Stimulated activated naive B cell treated with anti-CD40 and anti-IgM and Interleukin-4, amounts not matched to agents 10 μg/mL and 1 μg/mL and 100 μg/mL, for 72 hours (primary cell): Measurements from ENCODE around the gene LY86.
"Not testable (repeated sequence)": the region's sequence is repeated elsewhere in the genome, so short reads cannot be mapped to it uniquely, and the experiment has no call there.

Source experiments
- ATAC-seq, 2 donors: fragments of 150-1000 bp; cut with Tn5 transposase; replicated peaks; 2 replicates each; pipeline ENCODE4 v1.10.0; 2021; ENCODE audit warnings: moderate library complexity in 1 of 2
- DNase-seq: peaks from one replicate; pipeline ENCODE4 v3.0.0; 2021
- H3K27ac Mint-ChIP-seq: one replicate; pipeline ENCODE4 v1.8.0; 2022; ENCODE audit warnings: mild to moderate bottlenecking, mixed read lengths
- H3K27me3 Mint-ChIP-seq, 2 donors: one replicate each; pipeline ENCODE4 v1.8.0; 2022; ENCODE audit warnings: mixed read lengths in 2 of 2
- H3K36me3 Mint-ChIP-seq, 2 donors: one replicate each; pipeline ENCODE4 v1.8.0; 2022; ENCODE audit warnings: mixed read lengths in 2 of 2, mild to moderate bottlenecking in 1 of 2
- H3K4me1 Mint-ChIP-seq, 2 donors: one replicate each; pipeline ENCODE4 v1.8.0; 2022; ENCODE audit warnings: mixed read lengths in 2 of 2, mild to moderate bottlenecking in 1 of 2
- H3K4me3 Mint-ChIP-seq, 2 donors: one replicate each; pipeline ENCODE4 v1.8.0; 2022; ENCODE audit warnings: mild to moderate bottlenecking in 2 of 2, mixed read lengths in 2 of 2, moderate library complexity in 1 of 2
- H3K9me3 Mint-ChIP-seq, 2 donors: one replicate each; pipeline ENCODE4 v1.8.0; 2022; ENCODE audit warnings: mixed read lengths in 2 of 2, mild to moderate bottlenecking in 1 of 2

Gene LY86

GRCh38 chr6:6596529-6597328 lies 8.2 kb downstream of the LY86 start:
- peak overlapping the region; percentile 74 for H3K27ac Mint-ChIP-seq
- H3K9me3 Mint-ChIP-seq = no peaks in the 10 kb centered on the region
- peaks cover 60 to 91% of the 10 kb centered on the region in 2 donors for H3K4me1 Mint-ChIP-seq
- DNase-seq (no peak), ATAC-seq (peak; percentile 16 to 30)
- H3K36me3 Mint-ChIP-seq = peaks cover 21 to 40% of the 10 kb centered on the region in 2 donors
- no peaks in the 10 kb centered on the region for H3K27me3 Mint-ChIP-seq
- H3K4me3 Mint-ChIP-seq = peak overlapping the region; percentile 13 to 53

DNA sequence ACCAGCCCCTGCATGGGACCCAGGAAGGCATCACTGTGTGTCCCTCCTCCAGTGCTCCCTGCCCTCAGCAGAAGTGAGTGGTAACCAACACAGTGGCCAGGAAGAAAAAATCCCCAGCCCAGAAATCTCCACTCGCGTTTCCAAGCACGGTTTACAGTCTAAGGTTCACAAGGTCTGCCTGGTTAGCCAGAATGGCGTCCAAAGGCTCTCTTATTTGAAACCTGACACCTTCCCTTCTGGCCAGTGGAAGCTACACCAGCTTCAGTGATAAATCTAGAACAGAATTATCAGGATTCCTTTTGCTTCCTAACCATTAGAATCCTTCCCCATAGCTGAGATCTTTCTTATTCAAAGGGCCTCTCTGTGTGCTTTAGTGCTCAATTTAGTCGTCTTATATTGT lies 9.2 kb downstream of the LY86 start:
- Mint-ChIP-seq H3K4me3 (no peak overlapping the region), H3K36me3 (peaks cover 27 to 45% of the 10 kb centered on the region in 2 donors), H3K4me1 (peaks cover 51 to 89% of the 10 kb centered on the region in 2 donors), H3K27me3 (no peaks in the 10 kb centered on the region), H3K9me3 (no peaks in the 10 kb centered on the region), H3K27ac (no peak overlapping the region)
- no peak for ATAC-seq
- DNase-seq = no peak

GRCh38 chr6:6599468-6599873 lies 11.0 kb downstream of the LY86 start:
- DNase-seq = no peak
- Mint-ChIP-seq H3K9me3 (peaks cover 0 to 1% of the 10 kb centered on the region in 2 donors), H3K27me3 (no peaks in the 10 kb centered on the region), H3K27ac (no peak overlapping the region), H3K36me3 (peaks cover 28 to 39% of the 10 kb centered on the region in 2 donors), H3K4me1 (peaks cover 37 to 79% of the 10 kb centered on the region in 2 donors), H3K4me3 (no peak overlapping the region)
- no peak for ATAC-seq

- Mint-ChIP-seq H3K9me3 (peaks cover 0 to 1% of the 10 kb centered on the region in 2 donors), H3K4me3 (no peak overlapping the region), H3K4me1 (peaks cover 28 to 75% of the 10 kb centered on the region in 2 donors), H3K27me3 (no peaks in the 10 kb centered on the region), H3K36me3 (peaks cover 29 to 45% of the 10 kb centered on the region in 2 donors), H3K27ac (peak overlapping the region; percentile 59)
- ATAC-seq (no peak), DNase-seq (no peak)
These were observed 12.4 kb downstream of the LY86 start for GRCh38 chr6:6600875-6601274.

DNA sequence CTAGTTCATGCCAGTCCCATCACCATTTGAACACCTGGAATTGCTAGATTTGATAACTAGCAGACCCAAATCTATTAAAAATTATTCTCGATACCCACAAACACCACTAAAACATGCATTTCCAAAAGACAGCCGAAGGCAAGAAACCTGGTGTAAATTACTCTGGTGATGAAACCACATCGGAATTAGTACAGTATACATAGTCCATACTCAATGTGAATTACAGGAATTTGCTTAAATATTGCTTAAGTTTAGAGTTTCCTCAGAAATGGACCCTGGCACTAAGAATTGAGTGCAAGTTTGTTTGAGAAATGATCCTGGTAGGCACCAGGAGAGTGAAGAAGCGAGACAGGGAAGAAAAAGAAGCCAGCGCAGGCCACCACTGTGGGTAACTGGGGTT lies 13.7 kb downstream of the LY86 start:
- ATAC-seq = no peak
- H3K27me3 Mint-ChIP-seq = no peaks in the 10 kb centered on the region
- no peak overlapping the region for H3K4me3 Mint-ChIP-seq
- peak overlapping the region; percentile 59 for H3K27ac Mint-ChIP-seq
- H3K4me1 Mint-ChIP-seq = peaks cover 16 to 61% of the 10 kb centered on the region in 2 donors
- H3K9me3 Mint-ChIP-seq = peaks cover 0 to 1% of the 10 kb centered on the region in 2 donors
- H3K36me3 Mint-ChIP-seq = peaks cover 31 to 47% of the 10 kb centered on the region in 2 donors
- no peak for DNase-seq

- ATAC-seq (no peak), DNase-seq (no peak)
- Mint-ChIP-seq H3K4me3 (no peak overlapping the region), H3K4me1 (peaks cover 16 to 59% of the 10 kb centered on the region in 2 donors), H3K27me3 (no peaks in the 10 kb centered on the region), H3K27ac (no peak overlapping the region), H3K9me3 (peaks cover 0 to 1% of the 10 kb centered on the region in 2 donors), H3K36me3 (peaks cover 31 to 46% of the 10 kb centered on the region in 2 donors)
These were observed 14.8 kb downstream of the LY86 start for GRCh38 chr6:6603317-6603716.

GRCh38 chr6:6604015-6604414 lies 15.5 kb downstream of the LY86 start:
- H3K27ac Mint-ChIP-seq = no peak overlapping the region
- H3K36me3 Mint-ChIP-seq = peaks cover 31 to 42% of the 10 kb centered on the region in 2 donors
- H3K4me1 Mint-ChIP-seq = peaks cover 14 to 56% of the 10 kb centered on the region in 2 donors
- ATAC-seq = no peak
- no peak overlapping the region for H3K4me3 Mint-ChIP-seq
- peaks cover 0 to 1% of the 10 kb centered on the region in 2 donors for H3K9me3 Mint-ChIP-seq
- H3K27me3 Mint-ChIP-seq = no peaks in the 10 kb centered on the region
- no peak for DNase-seq

- DNase-seq = no peak
- Mint-ChIP-seq H3K4me1 (peaks cover 17 to 55% of the 10 kb centered on the region in 2 donors), H3K9me3 (peaks cover 0 to 1% of the 10 kb centered on the region in 2 donors), H3K4me3 (no peak overlapping the region), H3K36me3 (peaks cover 31 to 42% of the 10 kb centered on the region in 2 donors), H3K27ac (peak overlapping the region; percentile 25), H3K27me3 (no peaks in the 10 kb centered on the region)
- ATAC-seq = no peak
These were observed 16.0 kb downstream of the LY86 start for GRCh38 chr6:6604566-6604965.

GRCh38 chr6:6605873-6606272 lies 17.4 kb downstream of the LY86 start:
- H3K36me3 Mint-ChIP-seq = peaks cover 28 to 39% of the 10 kb centered on the region in 2 donors
- ATAC-seq (no peak), DNase-seq (no peak)
- H3K4me3 Mint-ChIP-seq = no peak overlapping the region
- peaks cover 21 to 55% of the 10 kb centered on the region in 2 donors for H3K4me1 Mint-ChIP-seq
- no peaks in the 10 kb centered on the region for H3K27me3 Mint-ChIP-seq
- H3K9me3 Mint-ChIP-seq = peaks cover 0 to 1% of the 10 kb centered on the region in 2 donors
- H3K27ac Mint-ChIP-seq = no peak overlapping the region

- H3K4me3 Mint-ChIP-seq, ATAC-seq, DNase-seq, H3K27ac Mint-ChIP-seq, H3K9me3 Mint-ChIP-seq, H3K27me3 Mint-ChIP-seq: not testable (repeated sequence)
- Mint-ChIP-seq H3K36me3 (peaks cover 21 to 33% of the 10 kb centered on the region in 2 donors), H3K4me1 (peaks cover 21 to 57% of the 10 kb centered on the region in 2 donors)
These were observed 18.0 kb downstream of the LY86 start for GRCh38 chr6:6606391-6607030.

DNA sequence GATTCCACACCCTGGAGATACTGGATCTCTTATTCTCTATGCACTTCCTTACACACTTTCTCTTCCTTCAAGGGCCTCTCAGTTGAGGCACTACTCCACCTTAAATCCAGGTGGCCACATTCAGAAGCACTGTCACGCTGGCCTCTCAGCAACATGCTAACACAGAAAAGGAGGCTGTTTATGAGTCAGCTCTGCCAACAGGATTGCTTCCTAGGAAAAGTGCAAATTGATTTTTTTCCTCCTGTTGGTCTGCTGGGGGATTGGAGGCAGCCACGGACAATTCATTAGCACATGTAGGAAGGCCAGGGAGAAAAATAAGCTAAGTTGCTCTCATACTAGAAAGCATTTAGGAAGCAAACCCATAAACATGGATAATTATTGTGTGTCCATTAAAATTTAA lies 20.9 kb downstream of the LY86 start:
- Mint-ChIP-seq H3K4me3 (no peak overlapping the region), H3K4me1 (peaks cover 28 to 56% of the 10 kb centered on the region in 2 donors), H3K27me3 (no peaks in the 10 kb centered on the region), H3K9me3 (no peaks in the 10 kb centered on the region), H3K27ac (peak overlapping the region; percentile 69), H3K36me3 (peaks cover 22 to 30% of the 10 kb centered on the region in 2 donors)
- ATAC-seq (no peak), DNase-seq (no peak)

- Mint-ChIP-seq H3K27ac (peak overlapping the region; percentile 89), H3K4me3 (peak overlapping the region; percentile 23 to 57), H3K27me3 (no peaks in the 10 kb centered on the region), H3K36me3 (peaks cover 22 to 29% of the 10 kb centered on the region in 2 donors), H3K4me1 (peaks cover 31 to 57% of the 10 kb centered on the region in 2 donors), H3K9me3 (no peaks in the 10 kb centered on the region)
- DNase-seq = peak; percentile 57
- peak; percentile 98 for ATAC-seq
These were observed 21.6 kb downstream of the LY86 start for GRCh38 chr6:6610031-6610591.

DNA sequence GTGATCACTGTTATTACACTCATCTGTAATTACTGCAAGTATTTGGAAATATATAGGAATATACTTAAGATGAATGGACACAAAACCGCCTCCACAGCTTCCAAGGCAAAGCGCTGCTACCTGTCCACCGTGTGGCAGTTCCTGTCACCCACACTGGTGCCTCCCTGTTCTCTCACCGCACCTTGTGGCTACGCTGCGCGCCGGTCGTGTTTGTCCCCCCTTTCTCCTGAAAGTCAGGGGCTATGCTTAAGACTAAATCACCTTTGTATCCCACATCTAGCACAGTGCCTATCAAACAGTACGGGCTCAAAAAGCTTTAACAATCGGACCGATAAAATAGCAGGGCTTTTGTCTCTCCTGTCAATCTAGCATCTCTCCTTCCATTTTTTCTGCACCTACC lies 23.0 kb downstream of the LY86 start:
- no peak overlapping the region for H3K4me3 Mint-ChIP-seq
- H3K9me3 Mint-ChIP-seq = no peaks in the 10 kb centered on the region
- no peak for DNase-seq
- peaks cover 34 to 61% of the 10 kb centered on the region in 2 donors for H3K4me1 Mint-ChIP-seq
- no peaks in the 10 kb centered on the region for H3K27me3 Mint-ChIP-seq
- H3K36me3 Mint-ChIP-seq = peaks cover 14 to 21% of the 10 kb centered on the region in 2 donors
- H3K27ac Mint-ChIP-seq = no peak overlapping the region
- no peak for ATAC-seq

DNA sequence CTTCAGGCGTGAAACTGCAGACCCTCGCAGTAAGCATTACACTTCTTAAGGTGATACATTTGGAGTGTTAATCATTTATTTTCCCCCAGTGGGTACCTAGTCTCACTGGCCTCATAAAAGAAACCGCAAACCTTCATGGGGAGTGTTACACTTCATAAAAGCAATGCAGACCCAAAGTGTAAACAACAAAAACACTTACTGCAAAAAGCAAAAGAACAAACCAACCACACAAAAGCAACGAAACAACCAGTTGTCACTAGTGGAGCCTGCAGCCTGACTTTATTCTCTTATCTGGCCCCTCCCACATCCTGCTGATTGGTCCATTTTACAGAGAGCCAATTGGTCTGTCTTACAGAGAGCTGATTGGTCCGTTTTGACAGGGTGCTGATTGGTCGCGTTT lies 23.8 kb downstream of the LY86 start:
- no peak for ATAC-seq
- Mint-ChIP-seq H3K4me1 (peaks cover 42 to 70% of the 10 kb centered on the region in 2 donors), H3K36me3 (peaks cover 12 to 27% of the 10 kb centered on the region in 2 donors), H3K4me3 (no peak overlapping the region), H3K9me3 (no peaks in the 10 kb centered on the region), H3K27ac (no peak overlapping the region), H3K27me3 (no peaks in the 10 kb centered on the region)
- no peak for DNase-seq
